ENCODE results near the gene TFDP1. TPM values are rescaled to one million over a fixed set of nuclear protein-coding genes. Genes with fewer than 3 reads are reported as not detected.
"Not testable (repeated sequence)": the region's sequence is repeated elsewhere in the genome, so short reads cannot be mapped to it uniquely, and the experiment has no call there.

The TFDP1 gene
- total RNA-seq, 1 donor = 83.8 TPM

DNA sequence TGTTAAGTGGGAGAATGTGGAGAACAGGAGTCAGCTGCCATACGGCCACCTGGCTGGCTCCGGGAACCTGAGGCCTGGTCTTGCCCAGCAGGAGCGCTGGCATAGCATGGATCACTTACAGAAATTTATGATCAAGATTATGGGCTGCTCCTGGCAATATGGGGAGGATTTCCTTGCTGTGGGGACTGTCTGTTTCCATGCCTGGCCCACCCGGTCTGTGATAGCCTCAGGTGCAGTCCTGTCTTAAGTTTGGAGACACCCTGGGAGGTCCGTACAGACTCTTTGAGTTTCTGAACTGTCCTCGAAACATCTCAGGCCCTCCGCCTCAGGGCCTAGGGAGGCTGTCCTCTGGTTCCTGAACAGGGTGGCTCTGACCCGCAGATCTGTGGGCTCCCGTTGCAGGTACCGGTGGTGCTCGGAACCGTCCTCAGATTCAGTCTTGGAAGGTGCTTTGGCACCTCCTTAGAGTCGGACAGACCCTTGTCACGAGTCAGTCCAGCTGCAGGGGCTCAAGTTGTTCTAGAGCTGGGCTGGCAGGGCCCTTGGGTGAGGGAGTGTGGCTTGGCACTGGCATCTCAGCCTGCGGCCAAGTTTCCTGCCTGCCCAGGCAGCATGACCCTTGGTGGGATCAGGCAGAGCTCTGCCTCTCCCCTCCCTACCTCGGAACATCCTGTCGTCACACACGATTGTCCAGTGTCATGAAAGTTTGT is 4.9 kb downstream of the TFDP1 start:
- TF ChIP-seq, protein P1, sequence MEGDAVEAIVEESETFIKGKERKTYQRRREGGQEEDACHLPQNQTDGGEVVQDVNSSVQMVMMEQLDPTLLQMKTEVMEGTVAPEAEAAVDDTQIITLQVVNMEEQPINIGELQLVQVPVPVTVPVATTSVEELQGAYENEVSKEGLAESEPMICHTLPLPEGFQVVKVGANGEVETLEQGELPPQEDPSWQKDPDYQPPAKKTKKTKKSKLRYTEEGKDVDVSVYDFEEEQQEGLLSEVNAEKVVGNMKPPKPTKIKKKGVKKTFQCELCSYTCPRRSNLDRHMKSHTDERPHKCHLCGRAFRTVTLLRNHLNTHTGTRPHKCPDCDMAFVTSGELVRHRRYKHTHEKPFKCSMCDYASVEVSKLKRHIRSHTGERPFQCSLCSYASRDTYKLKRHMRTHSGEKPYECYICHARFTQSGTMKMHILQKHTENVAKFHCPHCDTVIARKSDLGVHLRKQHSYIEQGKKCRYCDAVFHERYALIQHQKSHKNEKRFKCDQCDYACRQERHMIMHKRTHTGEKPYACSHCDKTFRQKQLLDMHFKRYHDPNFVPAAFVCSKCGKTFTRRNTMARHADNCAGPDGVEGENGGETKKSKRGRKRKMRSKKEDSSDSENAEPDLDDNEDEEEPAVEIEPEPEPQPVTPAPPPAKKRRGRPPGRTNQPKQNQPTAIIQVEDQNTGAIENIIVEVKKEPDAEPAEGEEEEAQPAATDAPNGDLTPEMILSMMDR (IDR thresholded peaks at IDR 0.05; ENCODE audit: insufficient read depth, low read depth, low read length) = no peak

GRCh38 chr13:113589961-113590339 is 5.4 kb downstream of the TFDP1 start:
- no peak for DNase-seq (ENCODE audit: low read depth)
- TF ChIP-seq, protein P1 (IDR thresholded peaks at IDR 0.05; ENCODE audit: insufficient read depth, low read depth, low read length) = no peak
- H3K4me3 ChIP-seq (ENCODE audit: low read depth, low read length) = no peak overlapping the region

More for the DNA sequence above, 4.9 kb downstream of the TFDP1 start:
- DNase-seq (ENCODE audit: low read depth) = no peak
- H3K4me3 ChIP-seq (ENCODE audit: low read depth, low read length) = no peak overlapping the region

DNA sequence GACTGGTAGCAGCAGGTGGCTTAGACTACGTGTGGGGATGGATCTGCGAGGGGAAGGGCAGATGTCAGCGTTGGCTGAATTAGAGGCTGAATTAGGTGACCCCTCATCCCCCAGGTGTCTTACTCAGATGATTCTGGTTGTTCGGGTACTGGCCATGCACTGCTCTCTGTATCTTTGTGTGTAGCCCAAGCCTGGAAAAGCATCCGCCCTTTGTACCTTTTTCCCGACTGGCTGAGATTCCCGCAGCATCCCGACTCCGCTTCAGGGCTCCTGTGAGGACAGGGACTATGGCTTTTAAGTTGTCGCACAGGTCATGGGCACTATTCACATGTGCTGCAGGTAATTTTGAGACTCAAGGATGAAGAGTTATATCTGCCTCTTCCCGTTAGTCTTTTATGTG is 7.2 kb downstream of the TFDP1 start:
- no peak overlapping the region for H3K4me3 ChIP-seq (ENCODE audit: low read depth, low read length)
- DNase-seq (ENCODE audit: low read depth) = no peak
- TF ChIP-seq, protein P1 (IDR thresholded peaks at IDR 0.05; ENCODE audit: insufficient read depth, low read depth, low read length) = no peak

- no peak overlapping the region for H3K4me3 ChIP-seq (ENCODE audit: low read depth, low read length)
- DNase-seq (ENCODE audit: low read depth) = no peak
- TF ChIP-seq, protein P1 (IDR thresholded peaks at IDR 0.05; ENCODE audit: insufficient read depth, low read depth, low read length) = no peak
Measured at GRCh38 chr13:113592571-113592970, 8.0 kb downstream of the TFDP1 start.

DNA sequence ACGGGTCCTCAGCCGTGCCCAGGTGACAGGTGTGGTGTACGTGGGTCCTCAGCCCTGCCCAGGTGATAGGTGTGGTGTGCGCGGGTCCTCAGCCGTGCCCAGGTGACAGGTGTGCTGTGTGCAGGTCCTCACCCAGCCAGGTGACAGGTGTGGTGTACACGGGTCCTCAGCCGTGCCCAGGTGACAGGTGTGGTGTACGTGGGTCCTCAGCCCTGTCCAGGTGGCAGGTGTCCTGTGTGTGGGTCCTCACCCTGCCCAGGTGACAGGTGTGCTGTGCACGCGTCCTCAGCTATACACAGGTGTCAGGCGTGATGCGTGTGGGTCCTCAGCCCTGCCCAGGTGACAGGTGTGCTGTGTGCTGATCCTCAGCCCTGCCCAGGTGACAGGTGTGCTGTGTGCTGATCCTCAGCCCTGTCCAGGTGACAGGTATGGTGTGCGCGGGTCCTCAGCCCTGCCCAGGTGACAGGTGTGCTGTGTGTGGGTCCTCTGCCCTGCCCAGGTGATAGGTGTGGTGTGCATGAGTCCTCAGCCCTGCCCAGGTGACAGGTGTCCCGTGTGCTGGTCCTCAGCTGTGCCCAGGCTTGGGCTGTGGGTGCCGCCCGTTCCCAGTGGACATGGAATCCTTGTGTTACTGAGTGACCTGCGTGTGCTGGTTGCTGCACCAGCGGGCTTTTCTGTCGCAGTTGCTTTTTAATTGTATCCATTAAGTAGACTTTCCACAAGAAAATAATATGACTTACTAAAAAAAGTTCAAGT is 9.7 kb downstream of the TFDP1 start:
- not testable (repeated sequence) for DNase-seq (ENCODE audit: low read depth); H3K4me3 ChIP-seq (ENCODE audit: low read depth, low read length)

DNA sequence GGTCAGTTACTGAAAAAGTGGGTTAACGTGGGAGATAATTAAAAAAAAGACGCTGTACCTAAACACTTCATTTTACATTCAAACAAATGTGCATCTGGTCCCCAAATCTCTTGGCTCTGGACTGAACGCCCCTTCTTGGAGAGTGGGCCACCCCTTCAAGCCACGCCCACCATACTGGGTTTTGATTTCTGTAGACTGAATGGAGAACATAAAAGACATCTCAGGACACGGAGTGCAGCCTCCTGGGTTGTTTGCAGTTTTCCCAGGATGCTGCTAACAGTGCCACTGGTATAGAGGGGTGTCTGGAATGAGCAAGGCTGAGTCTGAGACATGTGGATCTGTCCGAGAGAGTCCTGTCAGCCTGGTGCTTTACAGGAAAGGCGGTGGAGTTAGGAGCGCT is 10.6 kb downstream of the TFDP1 start:
- H3K4me3 ChIP-seq (ENCODE audit: low read depth, low read length) = no peak overlapping the region
- no peak for DNase-seq (ENCODE audit: low read depth)
- TF ChIP-seq, protein P1 (IDR thresholded peaks at IDR 0.05; ENCODE audit: insufficient read depth, low read depth, low read length) = no peak

GRCh38 chr13:113596321-113597200 is 12.0 kb downstream of the TFDP1 start:
- DNase-seq (ENCODE audit: low read depth) = no peak
- H3K4me3 ChIP-seq (ENCODE audit: low read depth, low read length) = no peak overlapping the region
- TF ChIP-seq, protein P1 (IDR thresholded peaks at IDR 0.05; ENCODE audit: insufficient read depth, low read depth, low read length) = no peak

All from fibroblast of villous mesenchyme (primary cell).